Fibroblast of lung (primary cell): ENCODE results near the gene GFOD2. TPM values are rescaled to one million over a fixed set of nuclear protein-coding genes. Genes with fewer than 3 reads are reported as not detected.
A peak's percentile ranks its signal among the peaks of the same experiment; 100 is the strongest.

ENCODE experiments used
- DNase-seq, 2 donors: peaks; one replicate each; pipeline versions ENCODE4 v3.0.0 to v3.0.0-alpha.2; 2010; ENCODE audit warnings: low read depth in 2 of 2
- H2AFZ ChIP-seq: 2 replicates; pipeline ENCODE4 v1.5.1; 2012; ENCODE audit warnings: low read length, control low read depth, inconsistent platforms
- H3K27ac ChIP-seq: 2 replicates; pipeline ENCODE4 v1.5.1; 2011; ENCODE audit warnings: low read length, control low read depth; ENCODE audit not compliant: insufficient read depth
- H3K27me3 ChIP-seq: 2 replicates; pipeline ENCODE4 v1.5.1; 2011; ENCODE audit warnings: mild to moderate bottlenecking, low read length; ENCODE audit not compliant: control insufficient read depth, insufficient read depth
- H3K36me3 ChIP-seq: 2 replicates; pipeline ENCODE4 v1.5.1; 2011; ENCODE audit warnings: low read length; ENCODE audit not compliant: control insufficient read depth, insufficient read depth
- H3K4me1 ChIP-seq: 2 replicates; pipeline ENCODE4 v1.5.1; 2011; ENCODE audit warnings: low read length; ENCODE audit not compliant: control insufficient read depth, insufficient read depth; ENCODE audit errors: extremely low read depth
- H3K4me2 ChIP-seq: 2 replicates; pipeline ENCODE4 v1.5.1; 2011; ENCODE audit warnings: low read length, control low read depth; ENCODE audit not compliant: insufficient read depth; ENCODE audit errors: extremely low read depth
- H3K4me3 ChIP-seq, 4 experiments: fragments of 200-600 bp in 1 of 4; sonication (generic) in 1 of 4; replicated peaks in 1 of 4; 2 replicates each; pipeline ENCODE4 v1.5.1; 2011 to 2016; ENCODE audit warnings: low read length in 4 of 4, low read depth in 3 of 4, mild to moderate bottlenecking in 3 of 4, control low read depth in 2 of 4, inconsistent platforms in 1 of 4, mixed read lengths in 1 of 4; ENCODE audit not compliant: insufficient read depth in 1 of 4; ENCODE audit errors: control extremely low read depth in 1 of 4
- H3K79me2 ChIP-seq: 2 replicates; pipeline ENCODE4 v1.5.1; 2012; ENCODE audit warnings: mild to moderate bottlenecking, low read length, inconsistent platforms; ENCODE audit not compliant: control insufficient read depth, insufficient read depth
- H3K9ac ChIP-seq: 2 replicates; pipeline ENCODE4 v1.5.1; 2011; ENCODE audit warnings: mild to moderate bottlenecking, low read length, control low read depth; ENCODE audit not compliant: insufficient read depth
- H3K9me3 ChIP-seq: 2 replicates; pipeline ENCODE4 v1.5.1; 2012; ENCODE audit warnings: low read depth, low read length; ENCODE audit not compliant: control insufficient read depth, insufficient read depth
- H4K20me1 ChIP-seq: 2 replicates; pipeline ENCODE4 v1.5.1; 2011; ENCODE audit warnings: low read length; ENCODE audit not compliant: control insufficient read depth, insufficient read depth; ENCODE audit errors: extremely low read depth
- CTCF ChIP-seq, 2 donors: IDR thresholded peaks in 1 of 2; conservative IDR thresholded peaks in 1 of 2; 1 replicate in 1 of 2; 2 replicates in 1 of 2; pipeline ENCODE4 v1.5.1; 2011 to 2012; ENCODE audit warnings: low read length in 2 of 2, control low read depth in 1 of 2, inconsistent platforms in 1 of 2, low read depth in 1 of 2, mild to moderate bottlenecking in 1 of 2
- EZH2 ChIP-seq: IDR thresholded peaks from 2 replicates; pipeline ENCODE4 v1.5.1; 2012; ENCODE audit warnings: low read length, control low read depth, mild to moderate bottlenecking; ENCODE audit errors: missing control alignments
- polyA plus RNA-seq, 2 donors: library from polyadenylated mRNA; depleted of rRNA in 1 of 2; stranded (reverse) in 1 of 2; unstranded in 1 of 2; fragments of >200 nt; gene quantifications; 2 replicates each; pipeline ENCODE4 v1.2.1, GENCODE V29; 2011 to 2012; ENCODE audit warnings: missing spikeins in 1 of 2
- total RNA-seq: library from RNA; depleted of rRNA; stranded (reverse); fragments of >200 nt; gene quantifications from 2 replicates; pipeline ENCODE4 v1.2.1, GENCODE V29; 2014

The GFOD2 gene
- total and polyA plus RNA-seq, 2 donors (not counting 1 experiment from before 2014, with no cell fraction given) = 9.2 to 15.2 TPM

- no peak for DNase-seq
- no peaks in the 10 kb centered on the region for H3K9me3 ChIP-seq
- H3K79me2 ChIP-seq = no peaks in the 10 kb centered on the region
- no peaks in the 10 kb centered on the region for H3K27me3 ChIP-seq
- peaks cover 18% of the 10 kb centered on the region for H3K4me1 ChIP-seq
- H2AFZ ChIP-seq = no peak overlapping the region
- no peak for TF ChIP-seq EZH2
- TF ChIP-seq CTCF (conservative IDR thresholded peaks at IDR 0.05 in 1 of 2, IDR thresholded peaks at IDR 0.05 in 1 of 2; ENCODE audit: low read depth in 1 of 2, low read length in 2 of 2) = no peak
- H3K36me3 ChIP-seq = no peaks in the 10 kb centered on the region
- H3K4me3 ChIP-seq = no peak overlapping the region
- no peak overlapping the region for H3K9ac ChIP-seq
- no peaks in the 10 kb centered on the region for H4K20me1 ChIP-seq
- no peak overlapping the region for H3K27ac ChIP-seq
- H3K4me2 ChIP-seq = no peak overlapping the region
Measured at GRCh38 chr16:67669499-67670101, 49.5 kb downstream of the GFOD2 start.

- H4K20me1 ChIP-seq = no peaks in the 10 kb centered on the region
- H3K36me3 ChIP-seq = no peaks in the 10 kb centered on the region
- H3K27me3 ChIP-seq = no peaks in the 10 kb centered on the region
- no peak overlapping the region for H2AFZ ChIP-seq
- no peaks in the 10 kb centered on the region for H3K9me3 ChIP-seq
- no peak overlapping the region for H3K4me3 ChIP-seq
- H3K27ac ChIP-seq = no peak overlapping the region
- no peak overlapping the region for H3K9ac ChIP-seq
- peaks cover 18% of the 10 kb centered on the region for H3K4me1 ChIP-seq
- peak in 1 of 2 donors; percentile 2 for TF ChIP-seq CTCF (conservative IDR thresholded peaks at IDR 0.05 in 1 of 2, IDR thresholded peaks at IDR 0.05 in 1 of 2; ENCODE audit: low read depth in 1 of 2, low read length in 2 of 2)
- no peak for TF ChIP-seq EZH2
- H3K79me2 ChIP-seq = no peaks in the 10 kb centered on the region
- no peak for DNase-seq
- H3K4me2 ChIP-seq = no peak overlapping the region
Measured at GRCh38 chr16:67668495-67669157, 50.5 kb downstream of the GFOD2 start.

GRCh38 chr16:67667817-67668494 is 51.2 kb downstream of the GFOD2 start:
- no peaks in the 10 kb centered on the region for H4K20me1 ChIP-seq
- H3K4me2 ChIP-seq = peak overlapping the region; percentile 51
- no peaks in the 10 kb centered on the region for H3K79me2 ChIP-seq
- peak overlapping the region; percentile 37 for H3K9ac ChIP-seq
- DNase-seq = peak; percentile 84 to 91
- peak overlapping the region; percentile 90 for H2AFZ ChIP-seq
- TF ChIP-seq EZH2 (no peak), CTCF (conservative IDR thresholded peaks at IDR 0.05 in 1 of 2, IDR thresholded peaks at IDR 0.05 in 1 of 2; ENCODE audit: low read depth in 1 of 2, low read length in 2 of 2) (peak; percentile 81 to 93)
- H3K36me3 ChIP-seq = no peaks in the 10 kb centered on the region
- H3K9me3 ChIP-seq = no peaks in the 10 kb centered on the region
- no peak overlapping the region for H3K4me3 ChIP-seq
- H3K27ac ChIP-seq = no peak overlapping the region
- no peaks in the 10 kb centered on the region for H3K27me3 ChIP-seq
- peaks cover 14% of the 10 kb centered on the region for H3K4me1 ChIP-seq
